HCT116 (cell line): ENCODE results near the gene HMGB4. TPM values are rescaled to one million over a fixed set of nuclear protein-coding genes. Genes with fewer than 3 reads are reported as not detected.

Source experiments
- ATAC-seq: fragments of 200-7000 bp; cut with Tn5 transposase; 2 replicates; pipeline ENCODE4 v1.9.1; 2020; ENCODE audit warnings: mild to moderate bottlenecking, moderate library complexity
- BruUV-seq: library from RNA; stranded (reverse); fragments of 400-500 nt; replicated peaks from 2 replicates; lab custom pipeline; 2021; lab: Mats Ljungman, UMichigan
- CTCF ChIA-PET: fragments of 300-600 bp; sonication (Branson Sonifier 250); formaldehyde crosslinking; loops from one replicate; lab custom pipeline; 2021; ENCODE audit warnings: antibody characterized with exemption; lab: Charles Lee
- POLR2A ChIA-PET: fragments of 300-600, 350-600 bp; sonication (Branson Sonifier 250); formaldehyde crosslinking; loops from one replicate; lab custom pipeline; 2021; ENCODE audit warnings: antibody characterized with exemption; lab: Charles Lee
- RAD21 ChIA-PET, 2 experiments: fragments of 300-600 bp; sonication (Branson Sonifier 250); formaldehyde crosslinking; loops; one replicate each; lab custom pipeline; 2023; ENCODE audit warnings: low total read pairs in 2 of 2; ENCODE audit not compliant: uncharacterized antibody in 2 of 2, unreplicated experiment in 2 of 2, low non-redundant PET in 1 of 2; lab: Charles Lee
- DNase-seq: peaks from one replicate; pipeline ENCODE4 v3.0.0-alpha.2; 2010; ENCODE audit warnings: low read depth, low spot score
- H2AFZ ChIP-seq: fragments of 200-600 bp; shearing (Covaris generic), sonication (generic); 2 replicates; pipeline ENCODE4 v1.6.1; 2017; ENCODE audit warnings: low read depth, mixed run types, mixed read lengths, antibody characterized with exemption, low read length; ENCODE audit not compliant: poor library complexity, severe bottlenecking
- H3K27ac ChIP-seq: 2 replicates; pipeline ENCODE4 v1.5.1; 2012; ENCODE audit warnings: low read depth, low read length
- H3K27me3 ChIP-seq: fragments of 200-600 bp; sonication (generic); 2 replicates; pipeline ENCODE4 v1.6.1; 2016; ENCODE audit warnings: mixed run types, low read length, mixed read lengths; ENCODE audit not compliant: insufficient read depth
- H3K36me3 ChIP-seq, 2 experiments: fragments of 200-500 bp in 1 of 2; fragments of 200-600 bp in 1 of 2; sonication (Bioruptor generic) in 1 of 2; sonication (generic) in 1 of 2; 2 replicates each; pipeline versions ENCODE4 v1.5.1 to v1.6.1; 2014 to 2016; ENCODE audit warnings: low read length in 2 of 2, inconsistent platforms in 1 of 2, mixed read lengths in 1 of 2, mixed run types in 1 of 2; ENCODE audit not compliant: insufficient read depth in 2 of 2, control insufficient read depth in 1 of 2
- H3K4me1 ChIP-seq, 2 experiments: fragments of 200-600 bp in 1 of 2; sonication (generic) in 1 of 2; 2 replicates each; pipeline versions ENCODE4 v1.5.1 to v1.6.1; 2012 to 2017; ENCODE audit warnings: low read length in 2 of 2, inconsistent platforms in 1 of 2, mild to moderate bottlenecking in 1 of 2, mixed read lengths in 1 of 2, mixed run types in 1 of 2, moderate library complexity in 1 of 2; ENCODE audit not compliant: insufficient read depth in 2 of 2, control insufficient read depth in 1 of 2
- H3K4me2 ChIP-seq: fragments of 200-600 bp; sonication (generic); 2 replicates; pipeline ENCODE4 v1.6.1; 2017; ENCODE audit warnings: mixed run types, low read length, mixed read lengths
- H3K4me3 ChIP-seq, 2 experiments: fragments of 200-600 bp in 1 of 2; sonication (generic) in 1 of 2; replicated peaks in 1 of 2; 2 replicates each; pipeline ENCODE4 v1.5.1; 2011 to 2016; ENCODE audit warnings: low read length in 2 of 2, control low read depth in 1 of 2, low read depth in 1 of 2, mild to moderate bottlenecking in 1 of 2, mixed read lengths in 1 of 2, mixed run types in 1 of 2
- H3K79me2 ChIP-seq: fragments of 200-600 bp; sonication (generic); 2 replicates; pipeline ENCODE4 v1.6.1; 2017; ENCODE audit warnings: mild to moderate bottlenecking, mixed run types, low read length, moderate library complexity, mixed read lengths; ENCODE audit not compliant: insufficient read depth
- H3K9ac ChIP-seq: fragments of 200-600 bp; sonication (generic); 2 replicates; pipeline ENCODE4 v1.6.1; 2016; ENCODE audit warnings: low read length, mixed read lengths
- H3K9me2 ChIP-seq: fragments of 200-600 bp; sonication (generic), shearing (Covaris generic); 2 replicates; pipeline ENCODE4 v1.6.1; 2017; ENCODE audit warnings: mixed run types, mild to moderate bottlenecking, moderate library complexity; ENCODE audit not compliant: insufficient read depth
- H3K9me3 ChIP-seq, 2 experiments: fragments of 200-500 bp in 1 of 2; fragments of 200-600 bp in 1 of 2; sonication (Bioruptor generic) in 1 of 2; sonication (generic) in 1 of 2; 2 replicates each; pipeline ENCODE4 v1.6.1; 2014 to 2017; ENCODE audit warnings: low read length in 2 of 2, mixed read lengths in 2 of 2, inconsistent platforms in 1 of 2, low read depth in 1 of 2, mild to moderate bottlenecking in 1 of 2, mixed run types in 1 of 2, moderate library complexity in 1 of 2; ENCODE audit not compliant: control insufficient read depth in 1 of 2, insufficient read depth in 1 of 2
- H4K20me1 ChIP-seq: fragments of 200-600 bp; sonication (generic), shearing (Covaris generic); 2 replicates; pipeline ENCODE4 v1.6.1; 2017; ENCODE audit warnings: mixed run types, mild to moderate bottlenecking, moderate library complexity; ENCODE audit not compliant: insufficient read depth
- ATF3 ChIP-seq: IDR thresholded peaks from 2 replicates; pipeline ENCODE4 v1.6.1; 2012
- CEBPB ChIP-seq: IDR thresholded peaks from 2 replicates; pipeline ENCODE4 v1.6.1; 2012; ENCODE audit warnings: low read depth
- EGR1 ChIP-seq: IDR thresholded peaks from 2 replicates; pipeline ENCODE4 v1.6.1; 2012; ENCODE audit warnings: low read depth
- JUND ChIP-seq: IDR thresholded peaks from 2 replicates; pipeline ENCODE4 v1.6.1; 2012
- MAX ChIP-seq: IDR thresholded peaks from 2 replicates; pipeline ENCODE4 v1.6.1; 2012
- POLR2A ChIP-seq: IDR thresholded peaks from 2 replicates; pipeline ENCODE4 v1.7.0; 2011; ENCODE audit warnings: borderline replicate concordance; ENCODE audit not compliant: insufficient read depth, insufficient read length; ENCODE audit errors: extremely low read depth
- REST ChIP-seq: IDR thresholded peaks from 2 replicates; pipeline ENCODE4 v1.6.1; 2012; ENCODE audit warnings: low read depth
- SIN3A ChIP-seq: IDR thresholded peaks from 2 replicates; pipeline ENCODE4 v1.6.1; 2012; ENCODE audit warnings: low read depth
- SP1 ChIP-seq: IDR thresholded peaks from 2 replicates; pipeline ENCODE4 v1.6.1; 2012; ENCODE audit warnings: low read depth
- YY1 ChIP-seq: IDR thresholded peaks from 2 replicates; pipeline ENCODE4 v1.6.1; 2011; ENCODE audit warnings: low read length, low read depth, moderate library complexity, mild to moderate bottlenecking; ENCODE audit not compliant: insufficient replicate concordance; ENCODE audit errors: extremely low read depth
- ZBTB33 ChIP-seq: IDR thresholded peaks from 2 replicates; pipeline ENCODE4 v1.6.1; 2011; ENCODE audit warnings: mild to moderate bottlenecking, low read length, moderate library complexity; ENCODE audit not compliant: insufficient replicate concordance; ENCODE audit errors: extremely low read depth
- ZFX ChIP-seq: fragments of 450-650 bp; IDR thresholded peaks from 2 replicates; pipeline ENCODE4 v1.6.1; 2017
- ZNF274 ChIP-seq: fragments of 200-500 bp; sonication (Bioruptor generic); IDR thresholded peaks from 2 replicates; pipeline ENCODE4 v1.6.1; 2014; ENCODE audit warnings: mild to moderate bottlenecking, low read depth, low read length, inconsistent platforms
- intact Hi-C: fragments of 100-400 bp; cut with micrococcal nuclease; formaldehyde crosslinking; loops from 2 replicates; pipeline ENCODE4 v1.10.0; 2022
- total RNA-seq: library from RNA; stranded (reverse); gene quantifications from one replicate; pipeline ENCODE4 v1.2.1, GENCODE V29; 2021; ENCODE audit not compliant: unreplicated experiment
- TF ChIP-seq, protein P1 (sequence below), 3 experiments: fragments of 200-600 bp in 1 of 3; sonication (generic) in 1 of 3; IDR thresholded peaks in 2 of 3; conservative IDR thresholded peaks in 1 of 3; 2 replicates each; pipeline ENCODE4 v1.5.1; 2012 to 2017; ENCODE audit warnings: low read depth in 2 of 3, low read length in 2 of 3, antibody characterized with exemption in 1 of 3, borderline replicate concordance in 1 of 3, control low read depth in 1 of 3, mild to moderate bottlenecking in 1 of 3, mixed read lengths in 1 of 3, mixed run types in 1 of 3, moderate library complexity in 1 of 3; ENCODE audit not compliant: insufficient read depth in 1 of 3

Gene HMGB4
- total RNA-seq, 1 experiment from 2014 or later: not detected

GRCh38 chr1:33824321-33824720 lies 39.6 kb upstream of the HMGB4 start:
- BruUV-seq: no TSS peak
- Histone ChIP-seq H3K27me3 (peaks cover 33% of the 10 kb centered on the region), H2AFZ (no peak overlapping the region), H3K4me2 (no peak overlapping the region), H3K9me3 (no peaks in the 10 kb centered on the region), H3K4me3 (no peak overlapping the region), H3K36me3 (no peaks in the 10 kb centered on the region), H3K4me1 (no peaks in the 10 kb centered on the region), H3K27ac (no peak overlapping the region), H4K20me1 (no peaks in the 10 kb centered on the region), H3K79me2 (no peaks in the 10 kb centered on the region), H3K9me2 (no peaks in the 10 kb centered on the region), H3K9ac (no peak overlapping the region)
- DNase-seq: no peak
- RAD21 ChIA-PET: no interaction called here
- TF ChIP-seq MAX (no peak), SP1 (no peak), EGR1 (no peak), YY1 (no peak), POLR2A (no peak), ATF3 (no peak), CEBPB (no peak), ZNF274 (no peak), SIN3A (no peak), ZBTB33 (no peak), ZFX (no peak), REST (no peak), JUND (no peak)
- TF ChIP-seq, protein P1, sequence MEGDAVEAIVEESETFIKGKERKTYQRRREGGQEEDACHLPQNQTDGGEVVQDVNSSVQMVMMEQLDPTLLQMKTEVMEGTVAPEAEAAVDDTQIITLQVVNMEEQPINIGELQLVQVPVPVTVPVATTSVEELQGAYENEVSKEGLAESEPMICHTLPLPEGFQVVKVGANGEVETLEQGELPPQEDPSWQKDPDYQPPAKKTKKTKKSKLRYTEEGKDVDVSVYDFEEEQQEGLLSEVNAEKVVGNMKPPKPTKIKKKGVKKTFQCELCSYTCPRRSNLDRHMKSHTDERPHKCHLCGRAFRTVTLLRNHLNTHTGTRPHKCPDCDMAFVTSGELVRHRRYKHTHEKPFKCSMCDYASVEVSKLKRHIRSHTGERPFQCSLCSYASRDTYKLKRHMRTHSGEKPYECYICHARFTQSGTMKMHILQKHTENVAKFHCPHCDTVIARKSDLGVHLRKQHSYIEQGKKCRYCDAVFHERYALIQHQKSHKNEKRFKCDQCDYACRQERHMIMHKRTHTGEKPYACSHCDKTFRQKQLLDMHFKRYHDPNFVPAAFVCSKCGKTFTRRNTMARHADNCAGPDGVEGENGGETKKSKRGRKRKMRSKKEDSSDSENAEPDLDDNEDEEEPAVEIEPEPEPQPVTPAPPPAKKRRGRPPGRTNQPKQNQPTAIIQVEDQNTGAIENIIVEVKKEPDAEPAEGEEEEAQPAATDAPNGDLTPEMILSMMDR (IDR thresholded peaks at IDR 0.05 in 2 of 3, conservative IDR thresholded peaks at IDR 0.05 in 1 of 3; ENCODE audit: borderline replicate concordance in 1 of 3, insufficient read depth in 1 of 3, low read depth in 2 of 3, low read length in 2 of 3): no peak
- ATAC-seq: no peak
- POLR2A ChIA-PET: no interaction called here
- CTCF ChIA-PET: no interaction called here
- intact Hi-C loops: no loop called here
